Activated T-cell treated with anti-CD3 and anti-CD28 coated beads, Interleukin-2, amount 50 U/mL, for 4 hours (primary cell): ENCODE data around the gene NEIL3. TPM values are rescaled to one million over a fixed set of nuclear protein-coding genes. Genes with fewer than 3 reads are reported as not detected.

Experiments
- ATAC-seq, 2 donors: fragments of 200-7000 bp; cut with Tn5 transposase; one replicate each; pipeline ENCODE4 v1.10.0; 2021
- DNase-seq: peaks from one replicate; pipeline ENCODE4 v3.0.0-alpha.2; 2020
- H3K27me3 Mint-ChIP-seq: one replicate; pipeline ENCODE4 v1.8.0; 2021; ENCODE audit warnings: low read depth, mixed read lengths
- H3K36me3 Mint-ChIP-seq: one replicate; pipeline ENCODE4 v1.8.0; 2022; ENCODE audit warnings: mixed read lengths; ENCODE audit not compliant: insufficient read depth
- H3K4me1 Mint-ChIP-seq: one replicate; pipeline ENCODE4 v1.8.0; 2021; ENCODE audit warnings: low read depth, mixed read lengths
- H3K4me3 Mint-ChIP-seq: one replicate; pipeline ENCODE4 v1.8.0; 2021; ENCODE audit warnings: mild to moderate bottlenecking, moderate library complexity, mixed read lengths
- H3K9me3 Mint-ChIP-seq: one replicate; pipeline ENCODE4 v1.8.0; 2021; ENCODE audit warnings: mixed read lengths
- total RNA-seq, 3 donors: library from RNA; stranded (reverse); gene quantifications; one replicate each; pipeline ENCODE4 v1.2.1, GENCODE V29; 2021

NEIL3 gene
- total RNA-seq, 3 donors from 2014 or later = 0.58 to 1.2 (median 0.79) TPM

GRCh38 chr4:177401658-177402273 lies 92.1 kb downstream of the NEIL3 start:
- no peak for DNase-seq
- H3K27me3 Mint-ChIP-seq = no peaks in the 10 kb centered on the region

GRCh38 chr4:177403746-177404145 lies 94.1 kb downstream of the NEIL3 start:
- DNase-seq (no peak), ATAC-seq (no peak)
- Mint-ChIP-seq H3K9me3 (no peaks in the 10 kb centered on the region), H3K27me3 (no peaks in the 10 kb centered on the region), H3K4me3 (no peak overlapping the region), H3K4me1 (peaks cover 33% of the 10 kb centered on the region), H3K36me3 (no peaks in the 10 kb centered on the region)

More at GRCh38 chr4:177401658-177402273, 92.1 kb downstream of the NEIL3 start:
- peaks cover 33% of the 10 kb centered on the region for H3K4me1 Mint-ChIP-seq
- peak overlapping the region; percentile 9 for H3K4me3 Mint-ChIP-seq
- H3K9me3 Mint-ChIP-seq = no peaks in the 10 kb centered on the region
- ATAC-seq = no peak
- H3K36me3 Mint-ChIP-seq = no peaks in the 10 kb centered on the region

GRCh38 chr4:177404342-177404741 lies 94.7 kb downstream of the NEIL3 start:
- Mint-ChIP-seq H3K36me3 (no peaks in the 10 kb centered on the region), H3K27me3 (no peaks in the 10 kb centered on the region), H3K4me3 (no peak overlapping the region), H3K4me1 (peaks cover 33% of the 10 kb centered on the region), H3K9me3 (no peaks in the 10 kb centered on the region)
- ATAC-seq = no peak
- DNase-seq = no peak

DNA sequence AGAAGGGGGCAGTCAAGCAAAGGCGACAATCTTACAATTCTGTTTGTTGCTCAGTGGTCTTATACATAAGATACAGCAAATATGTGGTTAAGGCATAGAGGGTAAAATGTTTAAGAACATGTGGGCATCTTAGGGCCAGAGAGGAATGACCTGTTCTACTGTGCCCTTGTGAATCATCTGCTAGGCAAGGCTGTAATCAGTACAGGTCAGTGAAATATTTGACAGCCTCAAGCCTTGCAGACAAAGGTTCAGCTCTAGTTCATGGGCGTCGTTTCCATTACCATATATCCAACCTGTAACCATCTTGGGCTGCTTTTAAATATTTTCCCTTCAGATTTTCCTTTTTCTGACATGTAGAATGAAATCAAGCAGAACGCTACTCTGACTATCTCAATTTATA lies 95.3 kb downstream of the NEIL3 start:
- ATAC-seq = no peak
- DNase-seq = no peak
- Mint-ChIP-seq H3K9me3 (no peaks in the 10 kb centered on the region), H3K27me3 (no peaks in the 10 kb centered on the region), H3K4me1 (peaks cover 30% of the 10 kb centered on the region), H3K36me3 (no peaks in the 10 kb centered on the region), H3K4me3 (no peak overlapping the region)

GRCh38 chr4:177405508-177405907 lies 95.8 kb downstream of the NEIL3 start:
- no peaks in the 10 kb centered on the region for H3K9me3 Mint-ChIP-seq
- no peaks in the 10 kb centered on the region for H3K27me3 Mint-ChIP-seq
- no peaks in the 10 kb centered on the region for H3K36me3 Mint-ChIP-seq
- no peak for DNase-seq
- H3K4me3 Mint-ChIP-seq = no peak overlapping the region
- H3K4me1 Mint-ChIP-seq = peaks cover 24% of the 10 kb centered on the region
- no peak for ATAC-seq

- Mint-ChIP-seq H3K4me3 (no peak overlapping the region), H3K36me3 (no peaks in the 10 kb centered on the region), H3K9me3 (no peaks in the 10 kb centered on the region), H3K27me3 (no peaks in the 10 kb centered on the region), H3K4me1 (peaks cover 5% of the 10 kb centered on the region)
- ATAC-seq = no peak
- DNase-seq = no peak
These were observed 98.3 kb downstream of the NEIL3 start for GRCh38 chr4:177408023-177408422.

GRCh38 chr4:177410566-177410965 lies 100.9 kb downstream of the NEIL3 start:
- Mint-ChIP-seq H3K27me3 (no peaks in the 10 kb centered on the region), H3K4me1 (no peaks in the 10 kb centered on the region), H3K9me3 (no peaks in the 10 kb centered on the region), H3K4me3 (no peak overlapping the region), H3K36me3 (no peaks in the 10 kb centered on the region)
- ATAC-seq (no peak), DNase-seq (no peak)

DNA sequence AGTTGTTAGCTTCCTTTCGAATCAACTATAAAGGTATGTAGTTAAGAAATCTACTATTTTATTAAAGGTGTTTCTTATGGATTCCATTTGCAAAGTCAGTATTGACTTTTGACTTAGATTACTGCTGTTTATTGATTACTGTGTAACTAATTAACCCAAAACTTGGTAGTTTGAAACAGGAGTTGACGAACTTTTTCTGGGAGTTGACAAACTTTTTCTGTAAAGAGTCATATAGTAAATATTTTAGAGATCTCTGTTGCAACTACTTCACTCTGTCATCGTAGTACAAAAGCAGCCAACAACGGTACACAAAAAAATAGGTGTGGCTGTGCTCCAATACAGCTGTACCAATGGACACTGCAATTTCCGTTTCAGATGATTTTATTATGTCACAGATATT lies 102.3 kb downstream of the NEIL3 start:
- H3K4me1 Mint-ChIP-seq = no peaks in the 10 kb centered on the region
- H3K36me3 Mint-ChIP-seq = no peaks in the 10 kb centered on the region
- H3K4me3 Mint-ChIP-seq = no peak overlapping the region
- no peak for DNase-seq
- H3K9me3 Mint-ChIP-seq = no peaks in the 10 kb centered on the region
- no peak for ATAC-seq
- H3K27me3 Mint-ChIP-seq = no peaks in the 10 kb centered on the region

Other genes with a start within 250 kb of the NEIL3 start
- gene AGA, start 132.6 kb downstream of the NEIL3 start, total RNA-seq = 10 to 100 TPM; 16.6 to 18.9 (median 16.7) TPM